Stimulated activated CD4-positive, alpha-beta T cell treated with anti-CD3 and anti-CD28 coated beads, Interleukin-15, amount 100 ng/mL, for 1 hour (primary cell): Measurements from ENCODE around the gene RFX3.

Experiments used
- DNase-seq, 2 donors: peaks; one replicate each; pipeline ENCODE4 v3.0.0-alpha.2; 2020; ENCODE audit warnings: low read depth in 1 of 2, low spot score in 1 of 2

The RFX3 gene

DNA sequence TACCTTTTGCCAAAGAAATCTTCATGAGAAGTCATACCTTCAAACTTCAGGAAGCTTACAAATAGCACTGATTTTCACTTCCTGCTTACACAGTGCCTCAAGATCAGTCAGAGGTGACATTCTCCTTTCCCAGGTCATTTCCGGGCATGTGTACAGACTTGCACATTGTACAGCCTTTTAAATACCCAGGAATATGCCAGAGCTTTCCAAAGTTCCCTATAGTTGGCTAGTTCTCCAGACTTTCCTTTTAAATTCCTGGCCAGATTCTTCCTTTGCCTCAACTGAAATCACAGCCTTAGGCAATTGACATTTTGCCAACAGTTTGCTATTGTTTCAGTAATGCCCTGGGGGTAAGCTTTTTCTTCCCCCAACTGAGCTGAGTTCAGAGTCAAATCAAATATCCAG lies 47.2 kb downstream of the RFX3 start:
- no peak for DNase-seq

DNA sequence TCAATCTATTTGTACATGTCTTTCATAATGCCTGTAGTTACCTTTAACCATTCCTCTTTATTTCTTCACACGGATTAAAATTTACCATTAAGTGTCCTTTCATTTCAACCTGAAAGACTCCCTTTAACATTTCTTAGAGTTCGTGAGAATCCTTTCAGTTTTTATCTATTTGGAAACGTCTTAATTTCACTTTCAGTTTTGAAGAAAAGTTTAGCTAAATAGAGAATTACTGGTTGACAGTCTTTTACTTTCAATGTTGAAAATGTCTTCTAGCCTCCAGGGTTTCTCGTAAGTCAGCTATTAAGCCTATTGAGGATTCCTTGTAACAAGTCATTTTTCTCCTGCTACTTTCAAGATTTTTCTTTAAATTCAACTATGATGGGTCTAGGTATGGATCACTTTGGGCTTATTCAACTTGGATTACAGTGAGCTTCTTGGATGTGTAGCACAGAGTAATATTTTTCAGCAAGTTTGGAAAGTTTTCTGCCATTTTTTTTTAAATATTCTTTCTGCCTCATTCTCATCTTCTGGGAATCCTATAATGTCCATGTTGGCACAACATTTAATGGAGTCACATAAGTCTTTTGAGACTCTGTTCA lies 48.5 kb downstream of the RFX3 start:
- no peak for DNase-seq

DNA sequence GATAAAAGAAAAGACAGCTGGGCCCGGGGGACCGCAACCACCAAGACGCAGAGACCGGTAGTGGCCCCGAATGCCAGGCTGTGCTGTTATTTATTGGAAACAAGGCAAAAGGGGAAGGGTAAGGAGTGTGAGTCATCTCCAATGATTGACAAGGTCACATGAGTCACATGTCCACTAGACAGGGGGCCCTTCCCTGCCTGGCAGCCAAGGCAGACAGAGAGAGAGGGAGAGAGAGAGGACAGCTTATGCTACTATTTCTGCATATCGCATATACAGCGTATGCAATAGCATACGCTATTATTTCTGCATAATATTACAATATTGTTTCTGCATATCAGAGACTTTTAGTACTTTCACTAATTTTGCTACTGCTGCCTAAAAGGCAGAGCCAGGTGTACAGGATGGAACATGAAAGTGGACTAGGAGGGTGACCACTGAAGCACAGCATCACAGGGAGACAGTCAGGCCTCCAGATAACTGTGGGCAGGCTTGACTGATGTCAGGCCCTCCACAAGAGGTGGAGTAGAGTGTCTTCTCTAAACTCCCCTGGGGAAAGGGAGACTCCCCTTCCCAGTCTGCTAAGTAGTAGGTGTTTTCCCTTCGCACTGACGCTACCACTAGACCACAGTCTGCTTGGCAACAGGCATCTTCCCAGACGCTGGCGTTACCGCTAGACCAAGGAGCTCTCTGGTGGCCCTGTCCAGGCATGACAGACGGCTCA lies 50.3 kb downstream of the RFX3 start:
- DNase-seq, result no peak

DNA sequence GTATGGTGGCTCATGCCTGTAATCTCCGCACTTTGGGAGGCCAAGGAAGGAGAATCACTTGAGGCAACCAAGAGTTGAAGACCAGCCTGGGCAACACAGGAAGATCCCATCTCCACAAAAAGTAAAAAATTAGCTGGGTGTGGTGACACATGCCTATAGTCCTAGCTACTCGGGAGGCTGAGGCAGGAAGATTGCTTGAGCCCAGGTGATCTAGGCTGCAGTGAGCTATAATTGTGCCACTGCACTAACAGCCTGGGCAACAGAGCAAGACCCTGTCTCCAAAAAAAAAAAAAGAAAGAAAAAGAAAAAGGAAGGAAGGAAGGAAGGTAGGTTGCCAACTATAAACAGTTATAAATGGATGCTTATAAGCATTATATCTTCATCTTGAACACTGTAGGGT lies 51.0 kb downstream of the RFX3 start:
- no peak for DNase-seq

DNA sequence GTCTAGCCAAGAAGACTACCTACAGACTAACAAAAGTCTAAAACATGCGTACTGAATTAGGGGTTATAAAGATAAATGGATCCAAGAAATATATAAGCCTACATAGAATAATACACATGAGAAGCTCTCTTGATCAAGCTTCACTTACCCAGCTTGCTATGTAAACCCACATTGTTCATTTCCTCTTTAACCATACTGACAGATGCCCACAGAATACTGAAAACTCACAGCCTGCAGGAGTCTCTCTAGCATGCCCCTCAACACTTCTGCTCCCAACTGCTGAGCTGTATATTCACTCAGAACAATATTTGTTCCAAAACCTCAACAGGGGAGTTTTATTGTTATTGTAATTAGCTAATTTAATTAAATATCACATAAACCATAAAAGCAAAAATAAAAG lies 52.4 kb downstream of the RFX3 start:
- no peak for DNase-seq

DNA sequence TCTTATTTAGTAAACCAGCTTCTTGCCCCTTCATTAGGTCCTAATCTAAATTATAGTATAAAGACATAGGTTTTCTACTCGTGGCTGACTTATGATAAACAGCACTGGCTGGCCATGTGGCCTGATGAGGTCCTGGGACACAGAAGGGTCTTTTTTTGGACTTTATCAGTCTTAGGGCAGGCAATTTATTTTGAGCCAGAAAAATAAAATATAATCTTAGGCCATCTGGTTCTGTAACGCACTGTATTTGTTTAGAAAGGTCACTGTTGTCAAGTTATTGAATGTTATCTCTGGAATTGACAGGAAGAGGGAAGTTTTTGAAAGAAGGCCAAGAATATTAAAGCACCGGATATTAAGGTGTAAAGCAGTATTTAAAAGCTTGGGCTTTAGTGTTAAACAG lies 53.9 kb downstream of the RFX3 start:
- DNase-seq, result no peak

DNA sequence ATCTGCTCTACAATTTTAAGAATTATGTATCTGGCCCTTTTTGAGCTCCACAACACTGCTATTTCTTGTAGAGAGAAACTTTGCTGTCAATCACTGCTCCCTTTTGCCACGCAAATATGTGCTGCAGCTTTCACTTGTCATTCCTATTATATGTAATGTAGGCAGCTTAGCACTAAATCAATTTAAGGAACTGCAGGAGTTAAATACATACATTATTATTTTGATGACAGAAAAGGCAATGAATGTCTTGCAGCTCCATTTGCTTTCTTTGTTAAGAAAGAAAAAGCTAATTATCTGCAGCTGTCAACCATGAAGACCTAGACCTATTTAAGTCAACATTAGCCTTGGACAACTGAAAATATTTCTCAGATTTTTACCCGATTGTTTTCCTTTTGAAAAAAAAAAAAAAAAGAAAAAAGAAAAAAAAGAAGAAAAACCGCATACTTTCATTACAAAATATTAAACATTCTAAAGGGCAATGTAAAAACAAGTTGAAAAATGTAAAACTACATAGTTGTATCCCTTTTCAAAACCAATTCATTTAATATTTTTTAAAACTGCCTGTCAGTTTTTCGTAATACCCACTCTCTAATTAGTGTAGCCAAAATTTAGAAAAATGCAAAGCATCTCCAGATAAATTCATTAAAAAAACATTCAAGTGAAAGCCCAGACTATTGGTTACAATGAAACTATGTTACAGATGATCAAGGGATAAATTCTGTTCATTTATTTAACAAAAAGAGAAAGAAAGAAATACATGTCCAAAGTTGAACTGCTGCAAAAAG lies 57.2 kb downstream of the RFX3 start:
- DNase-seq, result no peak

DNA sequence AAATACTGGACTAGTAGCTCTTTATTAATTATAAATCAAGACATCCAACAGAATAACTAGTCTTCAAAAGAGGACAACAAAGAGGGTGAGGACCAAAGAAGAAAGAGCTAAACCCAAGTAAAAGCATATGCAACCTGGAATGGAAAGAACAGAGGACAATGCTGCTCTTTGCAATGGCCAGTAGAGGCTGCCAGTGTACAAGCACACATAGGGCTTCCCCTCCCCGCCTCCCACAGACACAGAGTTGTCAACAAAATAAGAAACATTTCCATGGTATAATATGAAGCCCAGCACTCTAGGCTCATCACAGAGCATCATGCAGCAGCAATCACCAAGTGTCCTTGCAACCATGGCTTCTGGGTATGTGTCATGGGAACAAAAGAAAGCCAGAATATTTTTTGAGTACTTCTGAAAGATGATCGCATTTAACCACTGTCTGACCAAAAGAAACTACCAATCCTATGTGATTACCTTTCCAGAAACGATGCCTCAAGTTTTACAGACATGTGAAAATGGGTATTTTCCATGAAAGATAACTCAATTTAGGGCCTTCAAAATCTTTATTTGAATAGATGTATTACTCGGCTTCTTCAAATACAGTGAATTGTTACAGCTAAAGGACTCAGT lies 58.1 kb downstream of the RFX3 start:
- peak; percentile 28 to 31 for DNase-seq

DNA sequence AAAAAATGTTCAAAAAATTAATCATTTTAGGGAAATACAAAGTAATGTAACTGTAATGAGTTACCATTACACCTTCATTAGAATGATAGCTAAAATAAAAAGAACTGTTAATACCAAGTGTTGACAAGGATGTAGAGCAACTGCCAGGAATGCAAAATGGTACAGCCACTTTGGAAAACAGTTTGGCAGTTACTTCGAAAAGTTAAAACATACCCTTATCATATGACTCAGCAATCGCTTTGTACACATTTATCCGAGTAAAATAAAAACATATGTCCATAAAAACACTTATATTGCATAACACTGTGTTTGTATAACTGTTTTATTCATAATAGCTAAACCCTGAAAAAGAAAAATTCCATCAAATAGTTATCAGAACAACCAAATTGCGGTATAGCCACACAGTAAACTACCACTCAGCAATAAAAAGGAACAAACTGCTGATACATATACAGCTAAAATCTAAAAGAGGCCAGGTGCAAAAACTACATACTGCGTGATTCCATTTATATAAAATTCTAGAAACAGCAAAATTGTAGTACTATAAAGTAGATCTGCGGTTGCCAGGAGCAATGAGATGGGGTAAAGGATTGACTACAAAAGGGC lies 61.7 kb downstream of the RFX3 start:
- DNase-seq, result no peak

DNA sequence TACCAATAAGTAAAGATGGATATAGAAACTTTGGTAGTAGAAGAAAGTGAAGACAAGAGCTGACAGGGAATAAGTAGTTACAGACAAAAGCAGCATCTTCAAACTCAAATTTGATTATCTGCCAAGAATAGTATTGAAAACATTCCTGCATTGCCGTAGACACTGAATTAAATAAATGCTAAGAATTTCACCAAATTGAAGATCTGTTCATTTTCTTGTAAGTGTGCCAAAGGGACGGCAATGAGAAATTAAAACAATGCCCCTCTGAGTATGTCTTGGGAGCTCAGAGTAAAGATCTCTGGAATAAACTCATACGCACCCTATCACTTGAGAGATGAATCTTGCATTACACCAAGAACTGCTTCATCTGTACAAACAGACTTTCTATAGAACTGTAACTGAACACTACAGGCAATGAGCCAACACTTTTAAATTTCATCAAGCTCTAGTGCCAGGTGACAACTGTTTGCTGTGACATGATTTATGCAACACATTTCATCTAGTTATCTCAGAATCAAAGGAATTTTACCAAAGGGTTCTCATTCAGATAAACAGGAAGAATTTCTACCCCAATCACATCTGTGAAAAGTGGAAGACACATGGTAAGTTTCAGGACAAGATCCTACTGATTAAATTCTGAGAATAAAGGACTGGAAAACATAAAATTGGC lies 66.9 kb downstream of the RFX3 start:
- DNase-seq, result no peak

DNA sequence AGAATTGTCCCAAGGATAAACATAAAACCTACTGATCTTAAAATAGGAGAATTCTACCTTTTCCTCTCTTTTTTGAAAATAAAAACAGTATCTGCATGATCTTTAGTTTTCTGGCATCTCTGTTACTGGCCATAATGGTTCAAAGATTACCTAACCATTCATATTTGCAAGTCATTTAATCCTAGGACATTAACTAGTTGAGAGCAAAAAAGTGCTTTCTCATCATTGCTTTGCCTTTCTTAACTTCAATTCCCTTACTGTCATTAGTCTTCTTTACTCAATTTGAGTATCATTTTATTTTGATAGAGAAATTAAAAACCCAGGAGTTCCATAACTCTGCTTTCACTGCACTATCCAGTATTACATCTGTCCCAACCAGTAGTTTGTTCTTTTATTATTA lies 68.6 kb downstream of the RFX3 start:
- no peak for DNase-seq

DNA sequence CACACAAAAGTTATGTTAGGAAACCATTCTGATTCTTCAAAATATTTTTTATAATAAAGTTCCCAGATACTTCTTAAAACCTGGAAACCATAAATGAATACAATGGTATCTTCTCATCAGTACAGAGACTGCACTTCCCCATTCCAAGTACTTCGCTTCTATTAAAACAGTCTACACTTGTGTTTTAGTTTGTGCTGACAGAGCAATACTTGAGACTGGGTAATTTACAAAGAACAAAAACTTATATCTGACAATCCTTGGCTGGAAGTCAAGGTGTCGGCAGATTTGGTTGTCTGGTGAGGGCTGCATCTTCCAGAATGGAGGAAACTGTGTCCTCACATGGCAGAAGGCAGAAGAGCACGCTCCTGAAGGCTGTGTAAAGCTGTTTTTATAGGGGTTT lies 70.1 kb downstream of the RFX3 start:
- no peak for DNase-seq

DNA sequence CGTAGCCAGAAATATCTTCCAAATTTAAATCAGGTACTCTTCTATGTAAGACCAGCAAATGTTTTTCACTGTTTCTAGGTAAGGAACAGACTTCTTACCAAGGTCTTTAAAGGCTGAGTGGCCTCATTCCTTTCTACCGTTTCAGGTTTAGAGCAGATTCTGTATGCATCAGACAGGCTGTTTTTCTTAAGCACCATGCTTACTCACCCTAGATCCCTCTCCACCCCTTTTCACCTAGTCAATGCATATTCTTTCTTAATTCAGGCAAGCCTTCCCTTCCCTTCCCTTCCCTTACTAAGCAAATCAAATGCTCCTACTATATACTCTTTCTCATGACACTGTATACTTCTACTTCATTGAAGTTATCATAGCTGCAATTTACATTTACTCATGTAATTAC lies 70.7 kb downstream of the RFX3 start:
- DNase-seq, result no peak

DNA sequence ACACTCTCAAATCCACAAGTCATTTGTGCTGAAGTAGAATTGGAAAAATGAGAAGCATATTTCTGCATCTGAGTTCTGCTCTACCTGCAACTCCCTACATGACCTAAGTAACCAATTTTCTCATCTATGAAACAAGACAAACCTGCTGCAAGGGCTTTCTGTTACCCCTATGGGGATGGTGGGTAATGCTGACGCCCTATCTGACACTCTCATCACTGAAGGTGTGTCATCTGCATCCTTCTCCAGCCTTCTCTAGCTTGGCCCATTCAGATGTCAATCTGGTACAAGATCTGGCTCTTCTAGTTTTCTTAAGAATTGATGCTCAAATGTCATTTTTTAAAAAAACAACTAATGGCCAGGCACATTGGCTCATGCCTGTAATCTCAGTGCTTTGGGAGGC lies 73.8 kb downstream of the RFX3 start:
- DNase-seq, result no peak

DNA sequence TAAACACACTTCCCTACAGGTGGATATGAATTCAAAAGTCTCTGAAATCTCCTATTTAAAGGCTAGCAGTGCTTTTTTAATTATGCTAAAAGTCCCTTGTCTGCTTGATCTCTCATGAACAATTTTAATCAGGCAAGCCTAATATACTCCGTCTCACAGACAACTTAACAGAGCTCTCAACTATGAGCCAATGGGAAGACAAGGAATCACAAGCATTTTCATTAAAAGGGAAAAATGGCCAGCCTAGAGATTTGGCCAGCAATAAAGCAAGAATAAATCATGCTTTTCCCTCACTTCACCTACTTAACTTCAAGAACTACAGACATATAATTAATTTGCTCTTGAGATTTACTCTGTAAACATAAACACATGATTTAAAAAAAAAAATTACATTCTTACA lies 78.0 kb downstream of the RFX3 start:
- no peak for DNase-seq

DNA sequence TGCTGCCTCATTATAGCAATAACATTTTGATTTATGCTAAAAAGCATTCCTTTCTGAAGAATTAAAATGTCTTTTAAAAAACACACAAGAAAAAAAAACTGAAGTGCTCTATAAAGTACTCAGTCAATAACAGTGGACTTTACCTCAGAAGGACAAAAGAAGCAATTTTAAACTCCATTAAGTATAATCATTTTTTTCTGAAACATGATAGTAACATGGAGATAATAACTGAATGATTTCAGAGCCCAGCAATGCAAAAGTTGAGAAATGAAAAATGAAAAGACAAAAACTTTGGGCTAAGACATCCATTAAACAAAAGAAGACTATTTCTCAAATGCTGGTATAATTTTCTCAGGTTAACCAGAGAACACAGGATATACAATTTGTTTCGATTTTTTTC lies 78.7 kb downstream of the RFX3 start:
- DNase-seq, result no peak

DNA sequence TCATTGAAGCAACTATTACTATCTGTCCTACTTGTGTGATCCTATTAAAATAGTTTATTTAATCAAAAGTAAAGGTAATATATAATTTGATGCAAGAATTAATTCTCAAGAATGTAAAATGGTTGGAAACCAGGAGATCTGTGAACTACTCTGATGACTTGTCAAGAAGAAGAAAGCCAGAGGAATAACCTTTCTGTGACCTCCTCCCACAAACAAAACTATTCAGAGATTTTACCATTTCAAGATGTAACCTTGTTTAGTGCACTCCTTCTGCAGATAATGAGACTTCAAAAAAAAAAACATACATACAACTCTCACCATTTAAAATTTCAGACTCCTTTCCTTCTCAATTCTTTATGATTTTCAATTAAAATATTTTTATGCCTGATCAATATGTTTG lies 79.5 kb downstream of the RFX3 start:
- no peak for DNase-seq

DNA sequence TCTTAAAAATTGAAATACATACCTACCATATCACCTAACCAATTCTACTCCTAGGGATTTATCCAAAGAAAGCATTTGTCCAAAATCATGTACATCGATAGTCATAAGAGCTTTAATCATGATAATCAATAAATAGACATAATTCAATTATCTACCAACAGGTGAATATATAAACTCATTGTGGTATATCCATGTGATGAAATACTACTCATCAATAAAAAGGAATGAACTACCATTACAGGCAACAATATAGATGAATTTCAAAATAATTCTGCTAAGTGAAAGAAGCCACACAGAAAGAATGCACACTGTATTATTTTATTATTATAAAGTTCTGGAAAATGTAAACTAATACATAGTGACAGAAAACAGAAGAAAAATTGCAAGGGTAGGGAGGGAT lies 81.8 kb downstream of the RFX3 start:
- no peak for DNase-seq

DNA sequence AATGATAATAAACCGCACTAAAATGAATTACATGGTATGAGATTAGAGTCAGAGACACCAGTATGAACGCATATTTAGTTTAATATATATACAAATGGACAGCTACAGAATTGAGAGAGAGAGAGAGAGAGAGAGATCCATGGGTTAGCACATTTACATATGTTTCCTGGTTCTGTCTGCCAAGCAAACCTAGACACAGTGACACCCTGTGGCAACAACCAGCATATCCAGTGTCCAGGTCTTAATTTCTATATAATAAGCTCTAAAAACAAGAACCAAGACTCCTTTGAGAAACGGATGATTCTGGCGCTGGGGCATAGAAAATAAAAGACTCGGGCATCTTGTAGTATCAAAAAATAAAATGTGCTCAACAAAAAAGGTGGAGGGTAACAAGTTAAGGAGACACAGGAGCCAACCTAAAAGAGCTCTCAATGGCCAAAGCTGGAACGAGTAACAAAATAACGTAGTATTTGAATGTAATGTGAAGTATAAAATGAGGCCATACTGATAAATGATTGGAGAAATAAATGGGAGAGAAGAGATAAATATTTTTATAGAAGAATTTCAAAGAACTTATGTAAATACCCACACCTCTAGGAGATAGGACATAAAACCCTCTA lies 84.5 kb downstream of the RFX3 start:
- DNase-seq, result peak in 1 of 2 donors; percentile 9

DNA sequence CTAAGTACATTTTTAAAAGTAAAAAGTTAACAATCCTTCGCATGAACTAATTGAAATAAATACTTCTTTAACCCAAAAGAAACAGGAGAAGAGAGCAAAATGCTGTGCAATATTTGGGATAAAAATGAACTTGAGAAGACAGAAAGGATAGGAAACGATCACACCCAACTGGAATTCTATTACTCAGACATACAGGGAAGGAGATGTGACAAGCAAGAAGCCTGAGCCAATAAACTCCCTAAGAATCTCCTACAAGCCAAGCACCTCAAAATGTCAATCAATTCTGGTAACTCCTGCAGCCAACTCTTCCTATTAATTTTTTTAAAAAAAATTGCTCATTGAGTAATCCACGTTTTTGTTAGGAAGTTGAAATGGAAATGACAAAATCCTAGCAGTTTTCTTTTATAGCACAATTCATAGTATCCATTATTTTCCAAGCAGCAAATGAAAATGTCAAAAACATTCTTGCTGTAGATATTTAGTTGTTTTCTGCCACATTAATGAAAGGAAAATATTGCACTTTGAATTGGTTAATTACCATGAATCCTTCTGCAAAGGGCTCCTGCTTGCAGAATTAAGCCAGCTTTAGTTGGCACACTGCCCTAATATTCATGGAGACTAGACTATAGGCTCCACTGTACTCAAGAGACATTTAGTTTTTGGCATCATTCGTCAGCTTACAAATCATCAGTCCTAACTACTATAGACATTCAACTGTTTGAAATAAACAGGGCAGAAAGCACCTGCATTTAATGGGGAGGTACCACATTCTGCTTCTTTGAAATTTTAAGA lies 89.0 kb downstream of the RFX3 start:
- no peak for DNase-seq
